GM18861 (cell line): ENCODE measurements around the gene NLRP4.
A peak's percentile ranks its signal among the peaks of the same experiment; 100 is the strongest.

Source experiments
- ATAC-seq: cut with Tn5 transposase; IDR thresholded peaks from one replicate; pipeline ENCODE4 v1.9.1; 2021; ENCODE audit not compliant: unreplicated experiment

Gene NLRP4

GRCh38 chr19:55836340-55836739 lies at the start of gene NLRP4:
NLRP4 (plus strand) TSS chr19:55836540; CDS start chr19:55852081, 15,541 bp downstream.
- ATAC-seq = no peak

- ATAC-seq = no peak
Observed at GRCh38 chr19:55795021-55795420, 41.3 kb upstream of the NLRP4 start.

GRCh38 chr19:55801416-55801815 lies 34.9 kb upstream of the NLRP4 start:
- ATAC-seq = no peak

DNA sequence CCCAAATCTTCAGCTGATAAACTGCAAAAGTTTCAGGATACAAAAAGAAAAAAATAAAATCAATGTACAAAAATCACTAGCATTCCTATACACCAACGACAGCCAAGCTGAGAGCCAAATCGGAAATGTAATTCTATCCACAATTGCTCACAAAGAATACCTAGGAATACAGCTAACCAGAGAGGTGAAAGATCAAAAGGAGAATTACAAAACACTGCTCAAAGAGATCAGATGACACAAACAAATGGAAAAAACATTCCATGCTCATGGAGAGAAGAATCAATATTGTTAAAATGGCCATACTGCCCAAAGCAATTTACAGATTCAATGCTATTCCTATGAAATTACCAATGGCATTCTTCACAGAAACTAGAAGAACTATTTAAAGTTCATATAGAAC lies 34.1 kb upstream of the NLRP4 start:
- no peak for ATAC-seq

DNA sequence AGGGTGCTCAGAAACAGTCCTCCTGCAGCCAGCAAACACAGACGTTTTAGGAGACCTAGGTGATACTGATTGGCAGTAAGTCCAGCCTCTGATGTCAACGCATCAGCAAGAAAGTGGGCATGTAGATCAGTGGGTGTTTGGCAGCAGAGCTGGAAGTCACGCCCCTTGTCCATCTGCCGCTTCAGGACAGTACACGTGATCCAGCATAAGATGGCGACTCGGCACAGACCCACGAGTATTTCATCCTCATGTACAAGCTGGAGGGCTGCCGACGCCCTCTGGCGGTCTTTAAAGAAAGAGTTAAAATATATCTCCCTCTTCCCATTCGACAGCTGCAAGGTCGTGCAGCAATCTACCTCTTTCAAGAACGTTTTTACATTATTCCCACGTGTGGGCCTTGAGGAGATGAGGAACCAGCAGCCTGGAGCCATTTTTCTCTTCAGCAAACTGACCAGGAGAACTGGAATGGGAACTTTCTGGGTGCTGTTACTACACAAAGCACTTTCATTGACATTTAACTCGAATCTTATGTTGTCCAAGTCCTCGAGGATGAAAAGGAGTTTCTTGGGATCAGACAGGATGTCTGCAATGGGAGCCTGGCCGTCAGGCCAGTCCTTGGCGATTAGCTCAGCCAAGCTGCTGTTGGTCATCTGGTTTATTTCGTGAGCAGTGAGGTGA lies 26.8 kb upstream of the NLRP4 start:
- ATAC-seq = peak; percentile 45

DNA sequence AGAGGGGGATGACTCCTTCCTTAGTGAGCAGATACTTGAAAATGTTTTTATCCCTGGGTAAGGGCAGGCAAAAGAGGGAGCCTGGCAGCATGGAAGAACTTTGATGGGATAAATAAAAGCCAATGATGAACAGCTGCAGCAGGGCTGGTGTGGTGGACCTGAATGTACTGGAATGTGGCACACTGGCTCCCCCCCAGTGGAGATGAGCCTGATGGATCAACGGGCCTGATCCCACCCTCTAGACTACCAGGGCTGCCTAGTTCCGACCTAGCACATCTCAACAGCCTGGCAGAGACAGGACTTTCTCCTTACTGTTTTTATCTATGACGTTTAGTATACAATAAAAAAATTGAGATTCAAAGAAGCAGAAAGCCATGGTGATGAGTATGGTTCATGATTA lies 25.0 kb upstream of the NLRP4 start:
- no peak for ATAC-seq

GRCh38 chr19:55812449-55812848 lies 23.9 kb upstream of the NLRP4 start:
- ATAC-seq = no peak

DNA sequence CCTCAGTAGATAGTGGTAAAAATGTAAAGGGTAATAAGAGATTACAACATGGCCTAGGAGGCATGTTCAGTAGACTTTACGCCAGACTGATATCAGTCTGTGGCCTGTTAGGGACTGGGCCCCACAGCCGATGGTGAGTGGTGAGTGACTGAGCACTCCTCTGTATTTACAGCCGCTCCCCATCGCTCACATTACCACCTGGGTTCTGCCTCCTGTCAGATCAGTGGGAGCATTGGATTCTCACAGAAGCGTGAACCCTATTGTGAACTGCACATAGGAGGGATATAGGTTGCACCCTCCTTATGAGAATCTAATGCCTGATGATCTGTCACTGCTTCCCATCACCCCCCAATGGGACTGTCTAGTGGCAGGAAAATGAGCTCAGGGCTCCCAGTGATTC lies 22.4 kb upstream of the NLRP4 start:
- ATAC-seq = no peak

DNA sequence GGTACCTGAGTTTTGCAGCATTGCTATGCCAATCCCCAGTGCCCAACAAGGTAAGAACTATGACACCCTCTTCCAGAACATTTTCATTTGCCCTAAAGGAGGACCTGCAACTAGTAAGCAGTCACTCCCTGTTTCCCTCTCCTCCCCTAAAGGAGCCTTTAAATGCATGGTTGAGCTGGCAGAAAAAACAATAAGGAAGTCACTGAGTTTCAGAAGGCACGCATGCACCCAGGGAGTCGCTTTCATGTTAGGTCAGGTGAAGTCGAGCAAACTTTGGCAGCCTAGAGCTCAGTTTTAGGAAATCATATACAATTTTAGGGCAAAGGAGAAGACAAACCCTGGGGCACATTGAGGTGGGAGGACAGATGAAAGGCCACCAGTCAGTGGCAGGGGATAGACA lies 16.3 kb upstream of the NLRP4 start:
- no peak for ATAC-seq

DNA sequence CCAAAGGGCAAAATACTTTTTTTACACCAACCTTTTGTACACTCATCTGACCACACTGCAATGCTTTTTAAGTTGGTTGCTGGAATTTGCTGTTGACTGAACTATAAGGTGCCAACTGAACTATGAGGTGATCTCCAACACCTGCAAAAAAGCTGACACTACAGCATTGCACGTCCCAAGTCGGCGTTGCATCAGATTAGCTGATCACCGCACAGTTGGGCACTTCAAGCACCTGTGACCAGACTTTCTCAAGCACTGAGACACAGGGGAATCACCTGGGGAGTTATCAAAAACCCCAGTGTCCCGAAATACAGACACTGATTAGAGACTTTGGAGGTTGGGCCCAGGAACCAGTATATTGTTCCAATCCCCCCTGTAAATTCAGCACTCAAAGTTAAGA lies 5.7 kb upstream of the NLRP4 start:
- no peak for ATAC-seq

DNA sequence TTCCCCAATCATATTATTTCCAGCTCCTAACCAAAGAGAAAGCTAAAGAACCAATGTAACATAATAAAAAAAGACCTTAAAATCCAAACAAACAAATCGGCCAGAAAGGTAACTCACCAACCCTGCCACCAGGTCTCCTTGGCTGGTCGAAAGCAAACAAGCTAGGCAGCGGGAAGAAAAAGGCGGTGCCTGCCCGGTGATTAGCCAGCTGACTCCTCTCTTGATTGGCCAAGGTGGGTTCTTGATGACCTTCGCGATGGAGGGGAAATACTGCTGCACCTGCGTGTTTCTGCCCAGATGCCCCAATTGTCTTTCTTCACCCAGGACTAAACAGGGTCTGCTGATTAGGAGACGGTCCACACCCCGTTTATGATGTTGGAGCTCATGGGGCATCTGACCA lies 4.5 kb upstream of the NLRP4 start, which contains the start of gene NLRP11:
TSS of gene NLRP11 (minus strand) at position 154 of the 400 bp plus-strand sequence. CDS start 13,825 bp downstream, outside the sequence.
- no peak for ATAC-seq

DNA sequence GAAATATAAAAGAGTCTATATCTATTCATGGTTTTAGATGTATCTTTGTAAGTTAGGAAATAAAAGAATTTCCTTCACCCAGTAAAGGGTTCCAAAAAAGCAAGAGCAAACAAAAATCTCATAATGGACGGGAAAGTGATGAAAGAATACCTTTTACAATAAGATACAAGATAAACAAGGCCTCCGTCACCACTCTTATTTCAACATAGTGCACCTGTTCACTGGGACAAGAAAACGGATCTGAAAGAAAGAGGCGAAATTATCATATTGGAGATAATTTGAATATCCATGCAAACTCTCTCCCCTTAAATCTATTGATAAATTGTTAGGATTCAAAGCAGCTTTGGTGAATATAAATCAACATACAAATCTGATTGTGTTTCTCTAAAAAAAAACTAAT lies 3.7 kb upstream of the NLRP4 start:
- no peak for ATAC-seq

DNA sequence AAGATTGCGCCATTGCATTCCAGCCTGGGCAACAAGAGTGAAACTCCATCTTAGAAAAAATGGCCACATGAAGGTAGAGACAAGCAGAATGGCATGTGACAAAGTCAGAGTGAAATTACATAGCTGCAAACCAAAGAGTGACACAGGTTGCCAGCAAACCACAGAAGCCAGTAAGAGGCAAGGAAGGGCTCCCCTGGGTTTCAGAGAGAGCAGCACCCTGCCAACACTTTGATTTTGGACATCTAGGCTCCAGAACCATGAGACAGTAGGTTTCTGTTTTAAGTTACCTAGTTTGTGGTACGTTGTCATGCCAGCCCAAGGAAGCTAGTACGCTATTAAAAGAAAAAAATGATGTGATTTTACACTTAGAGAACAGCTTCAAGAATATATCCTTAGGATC lies 1.9 kb downstream of the NLRP4 start:
- no peak for ATAC-seq

DNA sequence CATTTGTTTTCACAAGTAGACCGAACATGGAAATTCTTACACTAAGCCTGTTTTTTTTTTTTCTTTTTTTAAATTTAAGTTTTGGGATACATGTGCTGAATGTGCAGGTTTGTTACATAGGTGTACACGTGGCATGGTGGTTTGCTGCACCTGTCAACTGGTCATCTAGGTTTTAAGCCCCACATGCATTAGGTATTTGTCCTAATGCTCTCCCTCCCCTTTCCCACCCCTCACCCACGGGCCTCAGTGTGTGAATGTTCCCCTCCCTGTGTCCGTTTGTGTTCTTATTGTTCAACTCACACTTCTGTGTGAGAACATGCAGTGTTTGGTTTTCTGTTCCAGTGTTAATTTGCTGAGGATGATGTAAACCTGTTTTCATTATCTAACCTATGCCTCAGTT lies 2.6 kb downstream of the NLRP4 start:
- no peak for ATAC-seq

DNA sequence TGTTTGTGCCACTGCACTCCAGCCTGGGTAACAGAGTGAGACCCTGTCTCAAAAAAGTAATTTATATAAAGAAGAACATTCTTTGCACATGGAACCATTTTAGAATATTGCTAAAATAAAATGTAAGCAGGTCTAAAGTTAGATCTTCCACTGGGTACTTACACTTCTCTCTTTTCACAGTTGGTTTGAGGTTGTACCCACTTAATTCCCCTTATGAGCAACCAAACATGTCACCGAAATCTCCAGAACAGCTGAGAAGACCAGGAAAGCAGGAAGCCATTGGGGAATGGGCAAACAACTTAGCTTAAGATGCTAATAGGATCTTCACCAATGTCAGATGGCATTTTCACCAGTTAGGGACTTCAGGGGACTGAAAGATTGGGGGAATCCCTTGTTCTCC lies 18.8 kb downstream of the NLRP4 start:
- no peak for ATAC-seq

- no peak for ATAC-seq
Observed at GRCh38 chr19:55857149-55857548, 20.8 kb downstream of the NLRP4 start.

DNA sequence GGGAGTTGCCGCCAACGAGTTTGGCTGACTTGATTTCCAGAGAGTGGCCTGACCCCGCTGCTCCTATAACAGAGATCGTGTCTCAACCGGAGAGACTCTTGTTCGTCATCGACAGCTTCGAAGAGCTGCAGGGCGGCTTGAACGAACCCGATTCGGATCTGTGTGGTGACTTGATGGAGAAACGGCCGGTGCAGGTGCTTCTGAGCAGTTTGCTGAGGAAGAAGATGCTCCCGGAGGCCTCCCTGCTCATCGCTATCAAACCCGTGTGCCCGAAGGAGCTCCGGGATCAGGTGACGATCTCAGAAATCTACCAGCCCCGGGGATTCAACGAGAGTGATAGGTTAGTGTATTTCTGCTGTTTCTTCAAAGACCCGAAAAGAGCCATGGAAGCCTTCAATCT lies 21.6 kb downstream of the NLRP4 start:
- ATAC-seq = no peak

- ATAC-seq = no peak
Observed at GRCh38 chr19:55858401-55858800, 22.1 kb downstream of the NLRP4 start.

- ATAC-seq = no peak
Observed at GRCh38 chr19:55858969-55859368, 22.6 kb downstream of the NLRP4 start.

GRCh38 chr19:55866521-55866920 lies 30.2 kb downstream of the NLRP4 start:
- ATAC-seq = no peak

DNA sequence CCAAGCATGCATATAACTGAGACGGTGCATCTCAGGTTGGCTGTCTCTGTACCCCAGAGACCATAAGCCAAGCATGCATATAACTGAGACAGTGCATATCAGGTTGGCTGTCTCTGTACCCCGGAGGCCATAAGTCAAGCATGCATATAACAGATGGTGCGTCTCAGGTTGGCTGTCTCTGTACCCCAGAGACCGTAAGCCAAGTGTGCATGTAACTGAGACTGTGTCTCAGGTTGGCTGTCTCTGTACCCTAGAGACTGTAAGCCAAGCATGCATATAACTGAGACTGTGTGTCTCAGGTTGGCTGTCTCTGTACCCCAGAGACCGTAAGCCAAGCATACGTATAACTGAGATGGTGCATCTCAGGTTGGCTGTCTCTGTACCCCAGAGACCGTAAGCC lies 30.8 kb downstream of the NLRP4 start:
- no peak for ATAC-seq

DNA sequence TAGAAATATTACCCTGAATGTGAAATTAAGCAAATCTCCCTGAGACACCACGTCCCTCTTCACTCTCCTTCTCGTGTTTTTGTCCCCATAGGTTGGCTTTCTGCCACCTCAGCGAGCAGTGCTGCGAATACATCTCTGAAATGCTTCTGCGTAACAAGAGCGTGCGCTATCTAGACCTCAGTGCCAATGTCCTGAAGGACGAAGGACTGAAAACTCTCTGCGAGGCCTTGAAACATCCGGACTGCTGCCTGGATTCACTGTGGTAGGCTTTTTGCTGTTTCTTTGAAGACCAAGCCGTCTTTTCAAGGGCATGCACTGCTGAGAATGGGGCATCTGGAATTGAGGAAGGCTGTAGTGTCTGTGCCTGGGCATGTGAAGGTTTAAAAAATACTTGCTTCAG lies 34.4 kb downstream of the NLRP4 start:
- ATAC-seq = no peak

GRCh38 chr19:55877211-55877610 lies 40.9 kb downstream of the NLRP4 start:
- ATAC-seq = no peak
